A549 (cell line): ENCODE data around the gene PELI3.
A peak's percentile ranks its signal among the peaks of the same experiment; 100 is the strongest.

ENCODE experiments used
- CBX2 ChIP-seq: fragments of 200-600 bp; sonication (generic); IDR thresholded peaks from 2 replicates; pipeline ENCODE4 v1.6.1; 2016; ENCODE audit warnings: low read depth, mild to moderate bottlenecking, borderline replicate concordance
- FOSL2 ChIP-seq, 2 experiments: fragments of 450-650 bp in 1 of 2; fragments of >200 bp in 1 of 2; sonication (Bioruptor Twin) in 1 of 2; formaldehyde crosslinking; IDR thresholded peaks; 2 replicates each; pipeline versions ENCODE4 v1.5.0 to v1.6.1; 2016 to 2020; ENCODE audit warnings: mild to moderate bottlenecking in 1 of 2, moderate library complexity in 1 of 2
- GATA3 ChIP-seq: IDR thresholded peaks from 2 replicates; pipeline ENCODE4 v1.6.1; 2012; ENCODE audit warnings: borderline replicate concordance
- MAZ ChIP-seq: fragments of 150-350 bp; IDR thresholded peaks from 2 replicates; pipeline ENCODE4 v1.6.1; 2014; ENCODE audit warnings: antibody characterized with exemption, low read depth, low read length, borderline replicate concordance
- MYC ChIP-seq: IDR thresholded peaks from 2 replicates; pipeline ENCODE4 v1.6.1; 2012; ENCODE audit warnings: mild to moderate bottlenecking, inconsistent platforms, low read length, improper control_type of control experiment, borderline replicate concordance
- POLR2A ChIP-seq: IDR thresholded peaks from 2 replicates; pipeline ENCODE4 v1.6.1; 2012; ENCODE audit warnings: mild to moderate bottlenecking, low read length
- TFCP2L1 ChIP-seq: fragments of 250-450 bp; sonication (Bioruptor Pico); IDR thresholded peaks from 2 replicates; pipeline ENCODE4 v1.5.0; 2021; ENCODE audit warnings: mild to moderate bottlenecking
- TF ChIP-seq, protein P1 (sequence below): fragments of >200 bp; sonication (Bioruptor Twin); formaldehyde crosslinking; IDR thresholded peaks from 3 replicates; pipeline ENCODE4 v1.5.1; 2016
- TF ChIP-seq, protein P2 (sequence below): IDR thresholded peaks from 2 replicates; pipeline ENCODE4 v1.6.1; 2012
- TF ChIP-seq, protein P3 (sequence below): fragments of 200-600 bp; sonication (generic); IDR thresholded peaks from 2 replicates; pipeline ENCODE4 v1.6.1; 2016; ENCODE audit warnings: antibody characterized with exemption, mild to moderate bottlenecking, moderate library complexity
- TF ChIP-seq, protein P4 (sequence below): IDR thresholded peaks from 2 replicates; pipeline ENCODE4 v1.6.1; 2012
- TF ChIP-seq, protein P5 (sequence below): fragments of >200 bp; sonication (Bioruptor Twin); formaldehyde crosslinking; IDR thresholded peaks from 3 replicates; pipeline ENCODE4 v1.6.1; 2016

DNA sequence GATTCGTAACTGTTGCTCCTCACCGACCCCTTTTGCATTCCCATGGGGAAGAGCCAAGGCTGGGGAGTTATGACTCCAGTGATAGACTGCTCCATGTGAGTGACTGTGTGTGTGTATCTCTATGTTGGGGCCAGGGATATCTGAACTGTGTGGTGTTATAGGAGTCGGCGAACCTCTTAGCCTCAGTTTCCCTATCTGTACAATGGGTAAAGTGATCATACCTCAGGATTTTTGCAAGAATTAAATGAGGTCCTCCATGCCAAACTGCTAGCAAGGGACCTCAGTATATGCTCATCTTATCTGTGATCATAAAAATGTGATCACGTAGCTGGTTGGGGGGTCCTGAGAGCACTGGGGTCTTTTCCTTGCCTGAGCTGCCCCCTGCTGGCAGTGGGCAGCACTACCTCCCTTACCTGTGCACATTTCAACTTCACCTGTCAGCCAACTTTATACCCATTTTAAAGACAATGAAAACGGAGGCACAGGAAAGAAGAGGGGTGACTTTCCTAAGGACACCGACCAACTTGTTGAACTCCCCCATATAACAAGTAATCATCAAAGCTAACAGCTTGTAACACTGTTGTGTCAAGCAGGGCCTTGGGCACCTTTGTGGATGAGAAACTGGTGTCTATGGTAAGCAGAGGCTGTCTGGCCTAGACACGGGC is 12.2 kb downstream of the PELI3 start:
- TF ChIP-seq, protein P1, sequence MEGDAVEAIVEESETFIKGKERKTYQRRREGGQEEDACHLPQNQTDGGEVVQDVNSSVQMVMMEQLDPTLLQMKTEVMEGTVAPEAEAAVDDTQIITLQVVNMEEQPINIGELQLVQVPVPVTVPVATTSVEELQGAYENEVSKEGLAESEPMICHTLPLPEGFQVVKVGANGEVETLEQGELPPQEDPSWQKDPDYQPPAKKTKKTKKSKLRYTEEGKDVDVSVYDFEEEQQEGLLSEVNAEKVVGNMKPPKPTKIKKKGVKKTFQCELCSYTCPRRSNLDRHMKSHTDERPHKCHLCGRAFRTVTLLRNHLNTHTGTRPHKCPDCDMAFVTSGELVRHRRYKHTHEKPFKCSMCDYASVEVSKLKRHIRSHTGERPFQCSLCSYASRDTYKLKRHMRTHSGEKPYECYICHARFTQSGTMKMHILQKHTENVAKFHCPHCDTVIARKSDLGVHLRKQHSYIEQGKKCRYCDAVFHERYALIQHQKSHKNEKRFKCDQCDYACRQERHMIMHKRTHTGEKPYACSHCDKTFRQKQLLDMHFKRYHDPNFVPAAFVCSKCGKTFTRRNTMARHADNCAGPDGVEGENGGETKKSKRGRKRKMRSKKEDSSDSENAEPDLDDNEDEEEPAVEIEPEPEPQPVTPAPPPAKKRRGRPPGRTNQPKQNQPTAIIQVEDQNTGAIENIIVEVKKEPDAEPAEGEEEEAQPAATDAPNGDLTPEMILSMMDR: peak; percentile 91
- TF ChIP-seq, protein P2, sequence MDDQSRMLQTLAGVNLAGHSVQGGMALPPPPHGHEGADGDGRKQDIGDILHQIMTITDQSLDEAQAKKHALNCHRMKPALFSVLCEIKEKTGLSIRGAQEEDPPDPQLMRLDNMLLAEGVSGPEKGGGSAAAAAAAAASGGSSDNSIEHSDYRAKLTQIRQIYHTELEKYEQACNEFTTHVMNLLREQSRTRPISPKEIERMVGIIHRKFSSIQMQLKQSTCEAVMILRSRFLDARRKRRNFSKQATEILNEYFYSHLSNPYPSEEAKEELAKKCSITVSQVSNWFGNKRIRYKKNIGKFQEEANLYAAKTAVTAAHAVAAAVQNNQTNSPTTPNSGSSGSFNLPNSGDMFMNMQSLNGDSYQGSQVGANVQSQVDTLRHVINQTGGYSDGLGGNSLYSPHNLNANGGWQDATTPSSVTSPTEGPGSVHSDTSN: no peak
- no peak for TF ChIP-seq TFCP2L1 (CRISPR knock-in tag)
- no peak for TF ChIP-seq POLR2A
- TF ChIP-seq, protein P3, sequence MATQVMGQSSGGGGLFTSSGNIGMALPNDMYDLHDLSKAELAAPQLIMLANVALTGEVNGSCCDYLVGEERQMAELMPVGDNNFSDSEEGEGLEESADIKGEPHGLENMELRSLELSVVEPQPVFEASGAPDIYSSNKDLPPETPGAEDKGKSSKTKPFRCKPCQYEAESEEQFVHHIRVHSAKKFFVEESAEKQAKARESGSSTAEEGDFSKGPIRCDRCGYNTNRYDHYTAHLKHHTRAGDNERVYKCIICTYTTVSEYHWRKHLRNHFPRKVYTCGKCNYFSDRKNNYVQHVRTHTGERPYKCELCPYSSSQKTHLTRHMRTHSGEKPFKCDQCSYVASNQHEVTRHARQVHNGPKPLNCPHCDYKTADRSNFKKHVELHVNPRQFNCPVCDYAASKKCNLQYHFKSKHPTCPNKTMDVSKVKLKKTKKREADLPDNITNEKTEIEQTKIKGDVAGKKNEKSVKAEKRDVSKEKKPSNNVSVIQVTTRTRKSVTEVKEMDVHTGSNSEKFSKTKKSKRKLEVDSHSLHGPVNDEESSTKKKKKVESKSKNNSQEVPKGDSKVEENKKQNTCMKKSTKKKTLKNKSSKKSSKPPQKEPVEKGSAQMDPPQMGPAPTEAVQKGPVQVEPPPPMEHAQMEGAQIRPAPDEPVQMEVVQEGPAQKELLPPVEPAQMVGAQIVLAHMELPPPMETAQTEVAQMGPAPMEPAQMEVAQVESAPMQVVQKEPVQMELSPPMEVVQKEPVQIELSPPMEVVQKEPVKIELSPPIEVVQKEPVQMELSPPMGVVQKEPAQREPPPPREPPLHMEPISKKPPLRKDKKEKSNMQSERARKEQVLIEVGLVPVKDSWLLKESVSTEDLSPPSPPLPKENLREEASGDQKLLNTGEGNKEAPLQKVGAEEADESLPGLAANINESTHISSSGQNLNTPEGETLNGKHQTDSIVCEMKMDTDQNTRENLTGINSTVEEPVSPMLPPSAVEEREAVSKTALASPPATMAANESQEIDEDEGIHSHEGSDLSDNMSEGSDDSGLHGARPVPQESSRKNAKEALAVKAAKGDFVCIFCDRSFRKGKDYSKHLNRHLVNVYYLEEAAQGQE: no peak
- TF ChIP-seq MAZ: no peak
- 0 out of 2 replicates have a peak, but pooled peaks have one; percentile 6 for TF ChIP-seq GATA3
- TF ChIP-seq, protein P4, sequence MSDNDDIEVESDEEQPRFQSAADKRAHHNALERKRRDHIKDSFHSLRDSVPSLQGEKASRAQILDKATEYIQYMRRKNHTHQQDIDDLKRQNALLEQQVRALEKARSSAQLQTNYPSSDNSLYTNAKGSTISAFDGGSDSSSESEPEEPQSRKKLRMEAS: 0 out of 2 replicates have a peak, but pooled peaks have one; percentile 28
- TF ChIP-seq MYC: no peak
- no peak for TF ChIP-seq CBX2
- no peak for TF ChIP-seq FOSL2 (IDR thresholded peaks at IDR 0.05)
- no peak for TF ChIP-seq FOSL2 (CRISPR knock-in tag; IDR thresholded peaks at IDR 0.05)
- TF ChIP-seq, protein P5, sequence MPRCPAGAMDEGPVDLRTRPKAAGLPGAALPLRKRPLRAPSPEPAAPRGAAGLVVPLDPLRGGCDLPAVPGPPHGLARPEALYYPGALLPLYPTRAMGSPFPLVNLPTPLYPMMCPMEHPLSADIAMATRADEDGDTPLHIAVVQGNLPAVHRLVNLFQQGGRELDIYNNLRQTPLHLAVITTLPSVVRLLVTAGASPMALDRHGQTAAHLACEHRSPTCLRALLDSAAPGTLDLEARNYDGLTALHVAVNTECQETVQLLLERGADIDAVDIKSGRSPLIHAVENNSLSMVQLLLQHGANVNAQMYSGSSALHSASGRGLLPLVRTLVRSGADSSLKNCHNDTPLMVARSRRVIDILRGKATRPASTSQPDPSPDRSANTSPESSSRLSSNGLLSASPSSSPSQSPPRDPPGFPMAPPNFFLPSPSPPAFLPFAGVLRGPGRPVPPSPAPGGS: no peak
